ENCODE data around the gene TPCN1. TPM values are rescaled to one million over a fixed set of nuclear protein-coding genes. Genes with fewer than 3 reads are reported as not detected.

TPCN1 gene
- total RNA-seq, 1 experiment from 2014 or later, result 19.0 TPM

GRCh38 chr12:113292547-113292946 is 71.3 kb downstream of the TPCN1 start:
- POLR2A ChIA-PET (ENCODE audit: unreplicated experiment), result no interaction called here
- Histone ChIP-seq H3K9me3 (ENCODE audit: low read length) (no peaks in the 10 kb centered on the region), H3K36me3 (ENCODE audit: low read depth, low read length) (peaks cover 2% of the 10 kb centered on the region; the same call in 1 of the 2 replicates)

DNA sequence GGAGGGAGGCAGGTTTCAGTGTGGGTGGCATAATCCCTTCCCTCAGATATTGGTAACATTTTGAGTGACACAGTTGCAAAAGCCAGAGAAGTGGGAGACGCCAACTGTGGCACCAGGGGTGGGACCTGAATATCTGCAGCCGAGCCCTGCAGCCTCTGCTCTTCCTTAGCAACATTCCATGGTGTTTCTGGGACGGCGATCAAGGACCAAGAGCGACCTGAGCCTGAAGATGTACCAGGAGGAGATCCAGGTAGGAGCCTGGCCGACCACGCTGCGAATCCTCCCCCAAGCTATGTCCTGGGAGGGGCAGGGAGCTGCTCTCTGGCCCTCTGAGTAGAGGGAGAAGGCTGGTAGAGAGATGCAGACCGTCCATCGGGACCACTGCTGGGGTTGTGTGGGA is 71.8 kb downstream of the TPCN1 start:
- CTCF ChIA-PET, result interaction anchor here (0.6 kb wide), 1 partner anchor 17 kb away, joined by 3 read pairs; no protein-coding TSS in a partner anchor
- no peak overlapping the region for H3K9ac ChIP-seq (ENCODE audit: low read length)
- DNase-seq, result no peak
- H3K79me2 ChIP-seq (ENCODE audit: low read length), result no peaks in the 10 kb centered on the region
- H3K9me2 ChIP-seq (replicated peaks; ENCODE audit: low read length), result no peaks in the 10 kb centered on the region
- H3K36me3 ChIP-seq (ENCODE audit: low read depth, low read length), result peaks cover 2% of the 10 kb centered on the region; the same call in 1 of the 2 replicates
- no peak overlapping the region for H3K27ac ChIP-seq (ENCODE audit: low read length)
- ATAC-seq, result no peak
- H3K27me3 ChIP-seq (ENCODE audit: low read length), result no peaks in the 10 kb centered on the region
- no peaks in the 10 kb centered on the region for H3K4me1 ChIP-seq (ENCODE audit: insufficient read depth, low read length)
- H3K4me3 ChIP-seq (ENCODE audit: low read length), result no peak overlapping the region
- no TSS peak for BruUV-seq (replicated peaks)
- no peak overlapping the region for H2AFZ ChIP-seq (ENCODE audit: low read length)
- TF ChIP-seq EZH2phosphoT487 (IDR thresholded peaks at IDR 0.05; ENCODE audit: borderline replicate concordance, low read length) (no peak), EZH2 (IDR thresholded peaks at IDR 0.05; ENCODE audit: low read length, unreplicated experiment) (no peak)
- TF ChIP-seq, protein P1, sequence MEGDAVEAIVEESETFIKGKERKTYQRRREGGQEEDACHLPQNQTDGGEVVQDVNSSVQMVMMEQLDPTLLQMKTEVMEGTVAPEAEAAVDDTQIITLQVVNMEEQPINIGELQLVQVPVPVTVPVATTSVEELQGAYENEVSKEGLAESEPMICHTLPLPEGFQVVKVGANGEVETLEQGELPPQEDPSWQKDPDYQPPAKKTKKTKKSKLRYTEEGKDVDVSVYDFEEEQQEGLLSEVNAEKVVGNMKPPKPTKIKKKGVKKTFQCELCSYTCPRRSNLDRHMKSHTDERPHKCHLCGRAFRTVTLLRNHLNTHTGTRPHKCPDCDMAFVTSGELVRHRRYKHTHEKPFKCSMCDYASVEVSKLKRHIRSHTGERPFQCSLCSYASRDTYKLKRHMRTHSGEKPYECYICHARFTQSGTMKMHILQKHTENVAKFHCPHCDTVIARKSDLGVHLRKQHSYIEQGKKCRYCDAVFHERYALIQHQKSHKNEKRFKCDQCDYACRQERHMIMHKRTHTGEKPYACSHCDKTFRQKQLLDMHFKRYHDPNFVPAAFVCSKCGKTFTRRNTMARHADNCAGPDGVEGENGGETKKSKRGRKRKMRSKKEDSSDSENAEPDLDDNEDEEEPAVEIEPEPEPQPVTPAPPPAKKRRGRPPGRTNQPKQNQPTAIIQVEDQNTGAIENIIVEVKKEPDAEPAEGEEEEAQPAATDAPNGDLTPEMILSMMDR (conservative IDR thresholded peaks at IDR 0.05; ENCODE audit: low read depth, low read length), result no peak
- intact Hi-C loops (cut with micrococcal nuclease), result no loop called here
- H4K20me1 ChIP-seq (ENCODE audit: low read length), result no peaks in the 10 kb centered on the region
- H3F3A ChIP-seq (ENCODE audit: low read length, unreplicated experiment), result no peaks in the 10 kb centered on the region
- POLR2A ChIA-PET (ENCODE audit: unreplicated experiment), result no interaction called here
- H3K4me2 ChIP-seq (ENCODE audit: low read length), result no peak overlapping the region
- no peaks in the 10 kb centered on the region for H3K9me3 ChIP-seq (ENCODE audit: low read length)

More at GRCh38 chr12:113292547-113292946, 71.3 kb downstream of the TPCN1 start:
- no peak overlapping the region for H3K4me3 ChIP-seq (ENCODE audit: low read length)
- no peaks in the 10 kb centered on the region for H3K9me2 ChIP-seq (replicated peaks; ENCODE audit: low read length)
- TF ChIP-seq EZH2phosphoT487 (IDR thresholded peaks at IDR 0.05; ENCODE audit: borderline replicate concordance, low read length) (no peak), EZH2 (IDR thresholded peaks at IDR 0.05; ENCODE audit: low read length, unreplicated experiment) (no peak)
- TF ChIP-seq, protein P1 (conservative IDR thresholded peaks at IDR 0.05; ENCODE audit: low read depth, low read length), result no peak
- no peak for ATAC-seq
- H3K9ac ChIP-seq (ENCODE audit: low read length), result no peak overlapping the region
- no peaks in the 10 kb centered on the region for H3F3A ChIP-seq (ENCODE audit: low read length, unreplicated experiment)
- H3K27ac ChIP-seq (ENCODE audit: low read length), result no peak overlapping the region
- no peaks in the 10 kb centered on the region for H4K20me1 ChIP-seq (ENCODE audit: low read length)
- H3K27me3 ChIP-seq (ENCODE audit: low read length), result no peaks in the 10 kb centered on the region
- intact Hi-C loops (cut with micrococcal nuclease), result no loop called here
- no peak overlapping the region for H2AFZ ChIP-seq (ENCODE audit: low read length)
- no TSS peak for BruUV-seq (replicated peaks)
- no peak overlapping the region for H3K4me2 ChIP-seq (ENCODE audit: low read length)
- H3K79me2 ChIP-seq (ENCODE audit: low read length), result no peaks in the 10 kb centered on the region
- CTCF ChIA-PET, result no interaction called here
- DNase-seq, result no peak
- no peaks in the 10 kb centered on the region for H3K4me1 ChIP-seq (ENCODE audit: insufficient read depth, low read length)

DNA sequence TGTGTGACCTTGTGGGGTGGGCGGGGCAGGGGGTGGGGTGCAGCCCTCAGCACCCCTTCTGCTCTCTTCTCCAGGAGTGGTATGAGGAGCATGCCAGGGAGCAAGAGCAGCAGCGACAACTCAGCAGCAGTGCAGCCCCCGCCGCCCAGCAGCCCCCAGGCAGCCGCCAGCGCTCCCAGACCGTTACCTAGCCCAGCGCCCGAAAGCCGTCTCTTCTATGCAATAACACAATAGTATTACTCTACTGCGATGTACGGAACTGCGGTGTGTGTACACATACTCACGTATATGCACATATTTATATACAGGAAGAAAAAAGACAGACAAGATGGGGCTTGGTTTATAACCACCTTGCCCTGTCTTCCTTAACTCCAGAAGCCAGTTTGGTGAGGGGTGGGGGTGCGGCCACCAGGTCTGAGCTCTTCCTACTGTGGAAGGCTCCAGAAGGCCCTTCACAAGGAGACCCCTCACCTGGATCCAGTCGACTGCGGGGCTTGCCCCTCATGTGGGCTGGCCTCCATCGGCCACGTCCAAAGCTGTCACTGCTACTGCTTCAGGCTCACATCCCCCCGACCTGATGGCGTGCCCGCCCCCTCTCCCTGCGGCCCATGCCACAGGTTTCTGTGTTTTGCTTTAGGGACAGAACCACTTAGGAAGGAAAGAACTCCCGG is 74.8 kb downstream of the TPCN1 start:
- TF ChIP-seq EZH2 (IDR thresholded peaks at IDR 0.05; ENCODE audit: low read length, unreplicated experiment) (no peak), EZH2phosphoT487 (IDR thresholded peaks at IDR 0.05; ENCODE audit: borderline replicate concordance, low read length) (no peak)
- TF ChIP-seq, protein P1 (conservative IDR thresholded peaks at IDR 0.05; ENCODE audit: low read depth, low read length), result no peak
- ATAC-seq (no peak), DNase-seq (no peak)
- no peaks in the 10 kb centered on the region for H3F3A ChIP-seq (ENCODE audit: low read length, unreplicated experiment)
- no peaks in the 10 kb centered on the region for H3K9me3 ChIP-seq (ENCODE audit: low read length)
- H3K9ac ChIP-seq (ENCODE audit: low read length), result no peak overlapping the region
- H2AFZ ChIP-seq (ENCODE audit: low read length), result no peak overlapping the region
- H3K27me3 ChIP-seq (ENCODE audit: low read length), result no peaks in the 10 kb centered on the region
- no peaks in the 10 kb centered on the region for H3K9me2 ChIP-seq (replicated peaks; ENCODE audit: low read length)
- H3K4me2 ChIP-seq (ENCODE audit: low read length), result no peak overlapping the region
- H4K20me1 ChIP-seq (ENCODE audit: low read length), result no peaks in the 10 kb centered on the region
- ChIA-PET POLR2A (ENCODE audit: unreplicated experiment) (no interaction called here), CTCF (no interaction called here)
- peaks cover under 1% of the 10 kb centered on the region; the same call in 1 of the 2 replicates for H3K36me3 ChIP-seq (ENCODE audit: low read depth, low read length)
- intact Hi-C loops (cut with micrococcal nuclease), result loop anchor here (5.0 kb wide), 1 partner anchor 99 kb away; no protein-coding TSS in a partner anchor
- peaks cover 17% of the 10 kb centered on the region for H3K4me1 ChIP-seq (ENCODE audit: insufficient read depth, low read length)
- H3K27ac ChIP-seq (ENCODE audit: low read length), result no peak overlapping the region
- H3K4me3 ChIP-seq (ENCODE audit: low read length), result no peak overlapping the region
- H3K79me2 ChIP-seq (ENCODE audit: low read length), result no peaks in the 10 kb centered on the region
- no TSS peak for BruUV-seq (replicated peaks)

Measured in PC-3 (cell line).